Suprapubic skin (tissue), 4 donors: Measurements from ENCODE around the gene CMSS1. TPM values are rescaled to one million over a fixed set of nuclear protein-coding genes. Genes with fewer than 3 reads are reported as not detected.

Experiments
- DNase-seq, 2 donors: peaks; one replicate each; pipeline ENCODE4 v3.0.0-alpha.2; 2019; ENCODE audit warnings: low spot score in 2 of 2
- H3K27ac ChIP-seq: fragments of 200-600 bp; sonication (generic); one replicate; pipeline ENCODE4 v1.5.1; 2019
- H3K27me3 ChIP-seq: fragments of 200-600 bp; sonication (generic); one replicate; pipeline ENCODE4 v1.5.1; 2019
- H3K36me3 ChIP-seq: fragments of 200-600 bp; sonication (generic); one replicate; pipeline ENCODE4 v1.5.1; 2019
- H3K4me1 ChIP-seq: fragments of 200-600 bp; sonication (generic); one replicate; pipeline ENCODE4 v1.5.1; 2019
- H3K4me3 ChIP-seq: fragments of 200-600 bp; sonication (generic); one replicate; pipeline ENCODE4 v1.5.1; 2019; ENCODE audit warnings: mild to moderate bottlenecking
- H3K9me3 ChIP-seq: fragments of 200-600 bp; sonication (generic); one replicate; pipeline ENCODE4 v1.5.1; 2019
- CTCF ChIP-seq, 2 donors: fragments of 200-600 bp in 1 of 2; fragments of 450-650 bp in 1 of 2; sonication (generic) in 1 of 2; IDR thresholded peaks; one replicate each; pipeline ENCODE4 v1.5.1; 2016 to 2019; ENCODE audit warnings: antibody characterized with exemption in 2 of 2, mild to moderate bottlenecking in 1 of 2, moderate library complexity in 1 of 2
- EP300 ChIP-seq: sonication (generic); formaldehyde crosslinking; IDR thresholded peaks from one replicate; pipeline ENCODE4 v1.6.1; 2017; ENCODE audit warnings: antibody characterized with exemption
- POLR2A ChIP-seq, 2 donors: fragments of 450-650 bp; IDR thresholded peaks; one replicate each; pipeline ENCODE4 v1.6.1; 2017; ENCODE audit warnings: antibody characterized with exemption in 2 of 2, mild to moderate bottlenecking in 2 of 2, moderate library complexity in 2 of 2
- POLR2AphosphoS5 ChIP-seq, 3 donors: sonication (generic); formaldehyde crosslinking; IDR thresholded peaks; one replicate each; pipeline ENCODE4 v1.6.1; 2017; ENCODE audit warnings: antibody characterized with exemption in 3 of 3
- WGBS: methylation state at CpG from one replicate; pipeline ENCODE4 v1.1.5; 2018; 5-methylcytosine and 5-hydroxymethylcytosine counted together
- total RNA-seq, 4 donors: library from RNA; depleted of rRNA; stranded (reverse); fragments of >200 nt; gene quantifications; one replicate each; pipeline ENCODE4 v1.1.0, GENCODE V29; 2016

CMSS1 gene
- total RNA-seq, 4 donors from 2014 or later, result 13.2 to 17.1 (median 13.5) TPM

- no peak overlapping the region for H3K4me3 ChIP-seq
- no peaks in the 10 kb centered on the region for H3K9me3 ChIP-seq
- 75% methylated on average over 2 of the region's 2 CpGs for WGBS
- H3K27ac ChIP-seq, result no peak overlapping the region
- H3K27me3 ChIP-seq, result no peaks in the 10 kb centered on the region
- H3K36me3 ChIP-seq, result no peaks in the 10 kb centered on the region
- no peaks in the 10 kb centered on the region for H3K4me1 ChIP-seq
- TF ChIP-seq CTCF (IDR thresholded peaks at IDR 0.05), result no peak
- no peak for TF ChIP-seq EP300
- TF ChIP-seq POLR2AphosphoS5 (IDR thresholded peaks at IDR 0.05), result no peak
- no peak for TF ChIP-seq POLR2A (IDR thresholded peaks at IDR 0.05)
- DNase-seq, result no peak
These were observed 264.5 kb downstream of the CMSS1 start for GRCh38 chr3:100081986-100082692.

- Histone ChIP-seq H3K4me1 (no peaks in the 10 kb centered on the region), H3K27ac (no peak overlapping the region), H3K36me3 (no peaks in the 10 kb centered on the region), H3K27me3 (no peaks in the 10 kb centered on the region), H3K4me3 (no peak overlapping the region), H3K9me3 (no peaks in the 10 kb centered on the region)
- WGBS, result 90% methylated on average over 1 of the region's 1 CpG
- no peak for TF ChIP-seq CTCF (IDR thresholded peaks at IDR 0.05)
- TF ChIP-seq POLR2A (IDR thresholded peaks at IDR 0.05), result no peak
- no peak for TF ChIP-seq EP300
- TF ChIP-seq POLR2AphosphoS5 (IDR thresholded peaks at IDR 0.05), result no peak
- DNase-seq, result no peak
These were observed 265.1 kb downstream of the CMSS1 start for GRCh38 chr3:100082714-100083113.

GRCh38 chr3:100083209-100083608 lies 265.5 kb downstream of the CMSS1 start:
- WGBS, result 94% methylated on average over 6 of the region's 6 CpGs

GRCh38 chr3:100084100-100084806 lies 266.6 kb downstream of the CMSS1 start:
- H3K27me3 ChIP-seq, result no peaks in the 10 kb centered on the region
- 91% methylated on average over 7 of the region's 7 CpGs for WGBS
- H3K4me3 ChIP-seq, result no peak overlapping the region
- TF ChIP-seq CTCF (IDR thresholded peaks at IDR 0.05) (no peak), POLR2AphosphoS5 (IDR thresholded peaks at IDR 0.05) (no peak), EP300 (no peak), POLR2A (IDR thresholded peaks at IDR 0.05) (no peak)
- H3K9me3 ChIP-seq, result no peaks in the 10 kb centered on the region
- H3K36me3 ChIP-seq, result no peaks in the 10 kb centered on the region
- DNase-seq, result no peak
- no peak overlapping the region for H3K27ac ChIP-seq
- H3K4me1 ChIP-seq, result no peaks in the 10 kb centered on the region

More at GRCh38 chr3:100083209-100083608, 265.5 kb downstream of the CMSS1 start:
- no peaks in the 10 kb centered on the region for H3K9me3 ChIP-seq
- H3K4me3 ChIP-seq, result no peak overlapping the region
- H3K36me3 ChIP-seq, result no peaks in the 10 kb centered on the region
- H3K27ac ChIP-seq, result no peak overlapping the region
- H3K4me1 ChIP-seq, result no peaks in the 10 kb centered on the region
- no peak for TF ChIP-seq EP300
- no peak for TF ChIP-seq POLR2A (IDR thresholded peaks at IDR 0.05)
- TF ChIP-seq POLR2AphosphoS5 (IDR thresholded peaks at IDR 0.05), result no peak
- TF ChIP-seq CTCF (IDR thresholded peaks at IDR 0.05), result no peak
- no peaks in the 10 kb centered on the region for H3K27me3 ChIP-seq
- DNase-seq, result no peak

- no peak overlapping the region for H3K27ac ChIP-seq
- no peaks in the 10 kb centered on the region for H3K36me3 ChIP-seq
- no peak for DNase-seq
- 50% methylated on average over 1 of the region's 1 CpG for WGBS
- H3K27me3 ChIP-seq, result no peaks in the 10 kb centered on the region
- TF ChIP-seq POLR2A (IDR thresholded peaks at IDR 0.05) (no peak), CTCF (IDR thresholded peaks at IDR 0.05) (no peak), POLR2AphosphoS5 (IDR thresholded peaks at IDR 0.05) (no peak), EP300 (no peak)
- H3K9me3 ChIP-seq, result no peaks in the 10 kb centered on the region
- H3K4me3 ChIP-seq, result no peak overlapping the region
- no peaks in the 10 kb centered on the region for H3K4me1 ChIP-seq
These were observed 268.7 kb downstream of the CMSS1 start for GRCh38 chr3:100086401-100086800.
